Measurements from ENCODE around the gene CCDC116. TPM values are rescaled to one million over a fixed set of nuclear protein-coding genes. Genes with fewer than 3 reads are reported as not detected.

Gene CCDC116
- total and polyA plus RNA-seq, 10 of the 15 experiments (the other 5 are each of a cell fraction or from before 2014, with no cell fraction given): 0.04 to 0.18 (median 0.04) TPM; not detected in 6

GRCh38 chr22:21646608-21647590 is 14.3 kb downstream of the CCDC116 start (continued):
- TF ChIP-seq, protein P1, sequence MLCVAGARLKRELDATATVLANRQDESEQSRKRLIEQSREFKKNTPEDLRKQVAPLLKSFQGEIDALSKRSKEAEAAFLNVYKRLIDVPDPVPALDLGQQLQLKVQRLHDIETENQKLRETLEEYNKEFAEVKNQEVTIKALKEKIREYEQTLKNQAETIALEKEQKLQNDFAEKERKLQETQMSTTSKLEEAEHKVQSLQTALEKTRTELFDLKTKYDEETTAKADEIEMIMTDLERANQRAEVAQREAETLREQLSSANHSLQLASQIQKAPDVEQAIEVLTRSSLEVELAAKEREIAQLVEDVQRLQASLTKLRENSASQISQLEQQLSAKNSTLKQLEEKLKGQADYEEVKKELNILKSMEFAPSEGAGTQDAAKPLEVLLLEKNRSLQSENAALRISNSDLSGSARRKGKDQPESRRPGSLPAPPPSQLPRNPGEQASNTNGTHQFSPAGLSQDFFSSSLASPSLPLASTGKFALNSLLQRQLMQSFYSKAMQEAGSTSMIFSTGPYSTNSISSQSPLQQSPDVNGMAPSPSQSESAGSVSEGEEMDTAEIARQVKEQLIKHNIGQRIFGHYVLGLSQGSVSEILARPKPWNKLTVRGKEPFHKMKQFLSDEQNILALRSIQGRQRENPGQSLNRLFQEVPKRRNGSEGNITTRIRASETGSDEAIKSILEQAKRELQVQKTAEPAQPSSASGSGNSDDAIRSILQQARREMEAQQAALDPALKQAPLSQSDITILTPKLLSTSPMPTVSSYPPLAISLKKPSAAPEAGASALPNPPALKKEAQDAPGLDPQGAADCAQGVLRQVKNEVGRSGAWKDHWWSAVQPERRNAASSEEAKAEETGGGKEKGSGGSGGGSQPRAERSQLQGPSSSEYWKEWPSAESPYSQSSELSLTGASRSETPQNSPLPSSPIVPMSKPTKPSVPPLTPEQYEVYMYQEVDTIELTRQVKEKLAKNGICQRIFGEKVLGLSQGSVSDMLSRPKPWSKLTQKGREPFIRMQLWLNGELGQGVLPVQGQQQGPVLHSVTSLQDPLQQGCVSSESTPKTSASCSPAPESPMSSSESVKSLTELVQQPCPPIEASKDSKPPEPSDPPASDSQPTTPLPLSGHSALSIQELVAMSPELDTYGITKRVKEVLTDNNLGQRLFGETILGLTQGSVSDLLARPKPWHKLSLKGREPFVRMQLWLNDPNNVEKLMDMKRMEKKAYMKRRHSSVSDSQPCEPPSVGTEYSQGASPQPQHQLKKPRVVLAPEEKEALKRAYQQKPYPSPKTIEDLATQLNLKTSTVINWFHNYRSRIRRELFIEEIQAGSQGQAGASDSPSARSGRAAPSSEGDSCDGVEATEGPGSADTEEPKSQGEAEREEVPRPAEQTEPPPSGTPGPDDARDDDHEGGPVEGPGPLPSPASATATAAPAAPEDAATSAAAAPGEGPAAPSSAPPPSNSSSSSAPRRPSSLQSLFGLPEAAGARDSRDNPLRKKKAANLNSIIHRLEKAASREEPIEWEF (IDR thresholded peaks at IDR 0.05; ENCODE audit: insufficient replicate concordance, low read depth, low read length): no peak
- TF ChIP-seq RB1 (IDR thresholded peaks at IDR 0.05; ENCODE audit: borderline replicate concordance) (no peak), ATF3 (IDR thresholded peaks at IDR 0.05; ENCODE audit: borderline replicate concordance, extremely low read depth, low read depth, low read length) (no peak), NFYA (IDR thresholded peaks at IDR 0.05; ENCODE audit: borderline replicate concordance, low read depth, low read length) (no peak), RELB (IDR thresholded peaks at IDR 0.05; ENCODE audit: low read depth) (no peak), SRF (IDR thresholded peaks at IDR 0.05; ENCODE audit: low read depth in 2 of 2, low read length in 2 of 2) (0 out of 4 replicates have a peak, but pooled peaks of 1 of the 2 experiments have one; percentile 44), SIX5 (IDR thresholded peaks at IDR 0.05; ENCODE audit: low read depth, low read length, severe bottlenecking) (no peak), GABPA (IDR thresholded peaks at IDR 0.05; ENCODE audit: low read depth) (no peak), USF1 (IDR thresholded peaks at IDR 0.05; ENCODE audit: borderline replicate concordance, extremely low read length, insufficient read depth, low read depth, low read length) (no peak), KDM1A (IDR thresholded peaks at IDR 0.05; ENCODE audit: borderline replicate concordance) (no peak), RAD21 (IDR thresholded peaks at IDR 0.05; ENCODE audit: insufficient read depth, low read depth, low read length) (peak; percentile 96), REST (IDR thresholded peaks at IDR 0.05; ENCODE audit: low read depth, low read length) (no peak)
- TF ChIP-seq, protein P2, sequence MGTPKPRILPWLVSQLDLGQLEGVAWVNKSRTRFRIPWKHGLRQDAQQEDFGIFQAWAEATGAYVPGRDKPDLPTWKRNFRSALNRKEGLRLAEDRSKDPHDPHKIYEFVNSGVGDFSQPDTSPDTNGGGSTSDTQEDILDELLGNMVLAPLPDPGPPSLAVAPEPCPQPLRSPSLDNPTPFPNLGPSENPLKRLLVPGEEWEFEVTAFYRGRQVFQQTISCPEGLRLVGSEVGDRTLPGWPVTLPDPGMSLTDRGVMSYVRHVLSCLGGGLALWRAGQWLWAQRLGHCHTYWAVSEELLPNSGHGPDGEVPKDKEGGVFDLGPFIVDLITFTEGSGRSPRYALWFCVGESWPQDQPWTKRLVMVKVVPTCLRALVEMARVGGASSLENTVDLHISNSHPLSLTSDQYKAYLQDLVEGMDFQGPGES (IDR thresholded peaks at IDR 0.05): no peak
